MM.1S (cell line): ENCODE measurements around the gene TGFB2.

Source experiments
- DNase-seq: peaks from one replicate; pipeline ENCODE4 v3.0.0-alpha.2; 2015
- H2AFZ ChIP-seq: fragments of 300-600 bp; sonication (generic); 2 replicates; pipeline ENCODE4 v1.6.0; 2016; ENCODE audit warnings: antibody characterized with exemption, low read length
- H3F3A ChIP-seq: fragments of 300-600 bp; sonication (generic); 2 replicates; pipeline ENCODE4 v1.6.1; 2016; ENCODE audit warnings: mild to moderate bottlenecking, antibody characterized with exemption, low read length, moderate library complexity, mixed read lengths; ENCODE audit not compliant: insufficient read depth
- H3K27ac ChIP-seq: fragments of 300-600 bp; sonication (generic); 2 replicates; pipeline ENCODE4 v1.5.1; 2016; ENCODE audit warnings: mild to moderate bottlenecking, low read length
- H3K27me3 ChIP-seq: fragments of 300-600 bp; sonication (generic); replicated peaks from 2 replicates; pipeline ENCODE4 v1.6.0; 2016; ENCODE audit warnings: low read length; ENCODE audit not compliant: insufficient read depth
- H3K36me3 ChIP-seq: fragments of 300-600 bp; sonication (generic); replicated peaks from 2 replicates; pipeline ENCODE4 v1.6.1; 2016; ENCODE audit warnings: mild to moderate bottlenecking, low read length, mixed read lengths; ENCODE audit not compliant: insufficient read depth
- H3K4me1 ChIP-seq: fragments of 300-600 bp; sonication (generic); 2 replicates; pipeline ENCODE4 v1.6.1; 2016; ENCODE audit warnings: low read length, mixed read lengths
- H3K4me2 ChIP-seq: fragments of 300-600 bp; sonication (generic); 2 replicates; pipeline ENCODE4 v1.6.0; 2016; ENCODE audit warnings: low read depth, low read length
- H3K4me3 ChIP-seq: fragments of 300-600 bp; sonication (generic); 2 replicates; pipeline ENCODE4 v1.5.1; 2016; ENCODE audit warnings: low read length, mixed read lengths
- H3K79me2 ChIP-seq: fragments of 300-600 bp; sonication (generic); 2 replicates; pipeline ENCODE4 v1.6.1; 2016; ENCODE audit warnings: mixed run types, low read length, mixed read lengths
- H3K9ac ChIP-seq: fragments of 300-600 bp; sonication (generic); 2 replicates; pipeline ENCODE4 v1.6.1; 2016; ENCODE audit warnings: low read length, mixed read lengths
- H3K9me2 ChIP-seq: fragments of 300-600 bp; sonication (generic); replicated peaks from 2 replicates; pipeline ENCODE4 v1.6.1; 2016; ENCODE audit warnings: mild to moderate bottlenecking, low read length, mixed read lengths; ENCODE audit not compliant: insufficient read depth
- H3K9me3 ChIP-seq: fragments of 300-600 bp; sonication (generic); replicated peaks from 2 replicates; pipeline ENCODE4 v1.6.1; 2016; ENCODE audit warnings: mild to moderate bottlenecking, low read length, mixed read lengths; ENCODE audit not compliant: insufficient read depth
- H4K20me1 ChIP-seq: fragments of 300-600 bp; sonication (generic); 2 replicates; pipeline ENCODE4 v1.6.1; 2016; ENCODE audit warnings: mild to moderate bottlenecking, low read length, moderate library complexity, mixed read lengths; ENCODE audit not compliant: insufficient read depth
- CTCF ChIP-seq: fragments of 300-600 bp; sonication (generic); IDR thresholded peaks from 2 replicates; pipeline ENCODE4 v1.5.1; 2016; ENCODE audit warnings: antibody characterized with exemption, low read length, mixed read lengths
- EZH2 ChIP-seq: fragments of 300-600 bp; sonication (generic); optimal IDR thresholded peaks from 2 replicates; pipeline ENCODE3; 2017; ENCODE audit warnings: low read depth, mild to moderate bottlenecking, antibody characterized with exemption, low read length, mixed read lengths
- EZH2phosphoT487 ChIP-seq: fragments of 300-600 bp; sonication (generic); IDR thresholded peaks from 2 replicates; pipeline ENCODE4 v1.6.1; 2018; ENCODE audit warnings: antibody characterized with exemption, low read length

Gene TGFB2

GRCh38 chr1:218408942-218409341, 63.8 kb downstream of the TGFB2 start:
- no peaks in the 10 kb centered on the region for H3K9me3 ChIP-seq
- no peaks in the 10 kb centered on the region for H3K79me2 ChIP-seq
- H3K36me3 ChIP-seq = no peaks in the 10 kb centered on the region
- no peaks in the 10 kb centered on the region for H3F3A ChIP-seq
- no peaks in the 10 kb centered on the region for H4K20me1 ChIP-seq
- TF ChIP-seq EZH2phosphoT487 (no peak), CTCF (no peak), EZH2 (no peak)
- no peak overlapping the region for H2AFZ ChIP-seq
- H3K27me3 ChIP-seq = no peaks in the 10 kb centered on the region
- H3K4me3 ChIP-seq = no peak overlapping the region
- H3K9ac ChIP-seq = no peak overlapping the region
- H3K9me2 ChIP-seq = no peaks in the 10 kb centered on the region
- no peaks in the 10 kb centered on the region for H3K4me1 ChIP-seq
- H3K27ac ChIP-seq = no peak overlapping the region
- H3K4me2 ChIP-seq = no peak overlapping the region
- no peak for DNase-seq

DNA sequence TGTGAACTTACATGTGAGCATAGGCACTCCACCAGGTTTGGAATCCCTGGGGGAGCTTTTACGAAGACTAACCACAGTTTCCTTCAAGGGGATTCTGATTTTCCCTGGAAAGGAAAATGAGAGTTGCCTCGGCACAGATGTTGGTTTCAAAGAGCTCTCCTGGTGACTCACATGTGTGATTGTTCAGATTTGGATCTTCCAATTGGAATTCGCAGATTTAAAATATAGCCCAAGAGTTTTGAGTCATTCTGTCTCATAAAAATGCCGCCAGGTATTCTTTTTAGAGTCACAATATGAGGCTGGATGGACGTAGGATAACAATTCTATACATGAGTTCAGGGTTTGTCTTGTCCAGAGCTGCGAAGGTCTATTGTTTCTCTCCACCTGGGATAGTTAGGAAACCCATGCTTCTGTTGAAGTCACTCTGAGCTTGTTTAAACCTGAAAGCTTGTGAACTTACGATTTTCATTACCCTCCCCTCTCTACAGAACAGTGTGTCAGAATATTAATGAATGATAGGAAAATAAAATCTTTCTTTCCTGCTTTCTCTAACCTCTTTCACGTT, 64.9 kb downstream of the TGFB2 start:
- DNase-seq = no peak
- H3K9me2 ChIP-seq = no peaks in the 10 kb centered on the region
- no peaks in the 10 kb centered on the region for H3K36me3 ChIP-seq
- no peaks in the 10 kb centered on the region for H3F3A ChIP-seq
- no peak overlapping the region for H2AFZ ChIP-seq
- no peak overlapping the region for H3K4me3 ChIP-seq
- no peaks in the 10 kb centered on the region for H3K79me2 ChIP-seq
- H3K27me3 ChIP-seq = no peaks in the 10 kb centered on the region
- no peak overlapping the region for H3K4me2 ChIP-seq
- no peak for TF ChIP-seq CTCF
- TF ChIP-seq EZH2 = no peak
- no peak for TF ChIP-seq EZH2phosphoT487
- no peaks in the 10 kb centered on the region for H4K20me1 ChIP-seq
- no peaks in the 10 kb centered on the region for H3K9me3 ChIP-seq
- H3K27ac ChIP-seq = no peak overlapping the region
- H3K9ac ChIP-seq = no peak overlapping the region
- no peaks in the 10 kb centered on the region for H3K4me1 ChIP-seq

DNA sequence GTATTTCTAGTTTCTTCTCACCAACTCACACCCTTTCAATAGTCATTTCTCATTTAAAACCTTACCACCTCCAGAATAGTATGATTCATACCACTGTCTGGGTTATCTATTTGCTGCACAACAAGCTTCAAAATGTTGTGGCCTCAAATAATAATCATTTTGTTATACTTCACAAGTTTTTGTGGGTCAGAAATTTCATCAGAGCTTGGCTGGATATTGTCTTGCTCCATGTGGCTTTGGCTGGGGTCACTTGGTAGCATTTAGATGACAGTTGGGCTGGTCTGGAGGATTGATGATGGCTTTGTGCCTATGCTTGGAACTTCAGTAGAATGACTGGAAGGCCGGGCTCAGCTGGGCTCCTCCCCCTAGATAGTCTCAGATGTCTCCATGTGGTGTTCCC, 66.0 kb downstream of the TGFB2 start:
- H4K20me1 ChIP-seq = no peaks in the 10 kb centered on the region
- no peak for DNase-seq
- TF ChIP-seq EZH2 = no peak
- TF ChIP-seq CTCF = no peak
- no peak for TF ChIP-seq EZH2phosphoT487
- no peaks in the 10 kb centered on the region for H3K9me3 ChIP-seq
- H3K27ac ChIP-seq = no peak overlapping the region
- H3K36me3 ChIP-seq = no peaks in the 10 kb centered on the region
- no peak overlapping the region for H3K4me3 ChIP-seq
- no peaks in the 10 kb centered on the region for H3F3A ChIP-seq
- no peak overlapping the region for H2AFZ ChIP-seq
- no peaks in the 10 kb centered on the region for H3K4me1 ChIP-seq
- H3K4me2 ChIP-seq = no peak overlapping the region
- H3K27me3 ChIP-seq = no peaks in the 10 kb centered on the region
- no peaks in the 10 kb centered on the region for H3K79me2 ChIP-seq
- H3K9ac ChIP-seq = no peak overlapping the region
- H3K9me2 ChIP-seq = no peaks in the 10 kb centered on the region
